ENCODE results near the gene SLC39A12.

Gene SLC39A12

GRCh38 chr10:17965649-17966235 is 14.0 kb downstream of the SLC39A12 start:
- no peak for DNase-seq

DNA sequence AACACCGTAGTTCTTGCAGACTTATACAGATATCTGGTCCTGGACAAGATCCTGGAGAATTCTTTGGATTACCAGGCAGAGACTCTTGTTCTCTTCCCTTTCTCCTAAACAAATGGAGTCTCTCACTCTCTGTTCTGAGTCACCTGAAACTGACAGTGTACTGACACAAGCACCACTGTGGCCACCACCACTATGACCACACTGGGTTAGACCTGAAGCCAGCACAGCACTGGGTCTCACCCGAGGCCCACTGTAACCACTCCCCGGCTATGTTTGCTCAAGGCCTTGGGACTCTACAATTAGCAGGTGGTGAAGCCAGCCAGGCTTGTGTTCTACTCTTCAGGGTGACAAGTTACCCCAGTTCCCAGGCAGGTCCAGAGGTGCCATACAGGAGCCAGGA is 22.8 kb downstream of the SLC39A12 start:
- no peak for DNase-seq

GRCh38 chr10:17980846-17981565 is 29.3 kb downstream of the SLC39A12 start:
- DNase-seq = no peak

DNA sequence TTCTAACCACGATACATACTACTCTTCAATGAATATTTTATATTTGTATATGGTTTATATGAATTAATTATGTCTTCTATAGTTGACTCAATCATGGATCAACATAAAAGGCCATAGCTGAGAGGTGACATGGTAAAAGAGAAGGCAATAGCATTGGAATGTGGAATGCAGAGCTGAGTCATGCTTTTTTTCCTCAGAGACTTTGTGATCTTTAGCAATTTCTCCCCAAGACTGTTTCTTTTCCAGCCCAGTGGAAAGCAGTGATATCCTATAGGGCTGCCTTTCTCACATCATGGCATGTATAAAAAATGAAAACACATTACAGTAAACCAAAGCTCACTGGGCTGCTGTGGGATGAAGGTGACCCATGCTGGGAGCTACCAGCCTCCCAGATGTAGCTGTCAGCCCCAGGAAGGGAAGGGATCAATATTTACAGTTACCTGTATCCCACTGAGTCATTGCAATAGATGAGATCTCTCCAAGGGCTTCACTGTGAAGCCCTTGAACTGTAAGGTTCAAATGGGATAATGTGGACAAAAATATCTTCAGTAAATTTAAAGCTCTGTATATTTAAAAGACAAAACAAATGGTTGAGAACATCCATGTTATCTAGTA is 30.2 kb downstream of the SLC39A12 start:
- DNase-seq = no peak

- no peak for DNase-seq
Observed at GRCh38 chr10:17984056-17984455, 32.3 kb downstream of the SLC39A12 start.

- no peak for DNase-seq
Observed at GRCh38 chr10:17984563-17984962, 32.8 kb downstream of the SLC39A12 start.

DNA sequence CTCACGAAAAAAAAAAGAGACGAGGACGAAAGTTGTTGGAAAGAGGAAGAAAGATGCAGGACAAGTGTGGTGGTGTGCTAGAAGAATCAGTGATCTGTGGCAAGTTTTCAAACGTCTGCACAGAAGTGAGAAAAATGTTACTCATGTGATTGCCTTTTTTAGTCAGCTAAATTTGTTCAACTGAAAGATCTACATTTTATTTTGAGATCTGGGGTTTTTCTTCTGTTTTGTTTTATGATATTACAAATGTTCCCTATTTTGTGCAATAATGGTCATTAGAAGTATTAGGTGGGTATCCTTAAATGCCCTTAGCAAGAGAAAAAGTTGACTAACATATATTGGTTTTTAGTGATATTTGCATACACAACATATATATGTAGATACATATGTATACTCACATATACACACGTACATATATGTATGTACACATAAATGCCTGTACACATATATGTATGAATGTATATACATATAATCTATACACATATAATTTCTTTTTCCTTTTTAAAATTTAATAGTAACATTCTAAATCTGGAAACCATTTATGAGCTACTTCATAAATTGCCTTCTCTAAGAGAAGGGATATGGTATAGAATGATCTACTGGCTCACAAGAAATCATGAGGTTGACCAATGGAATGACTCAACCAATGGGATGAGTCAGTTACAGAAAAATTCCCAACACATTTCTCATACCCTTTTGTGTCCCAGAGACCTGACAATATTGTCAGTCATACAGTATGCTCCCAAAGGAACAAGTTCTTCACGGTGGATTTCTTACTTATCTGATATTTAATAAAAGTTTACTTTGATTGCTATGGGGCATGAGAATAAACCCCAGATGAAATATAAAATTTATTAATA is 38.4 kb downstream of the SLC39A12 start:
- no peak for DNase-seq

GRCh38 chr10:17992266-17992665 is 40.5 kb downstream of the SLC39A12 start:
- DNase-seq = no peak

GRCh38 chr10:17993361-17993760 is 41.6 kb downstream of the SLC39A12 start:
- no peak for DNase-seq

DNA sequence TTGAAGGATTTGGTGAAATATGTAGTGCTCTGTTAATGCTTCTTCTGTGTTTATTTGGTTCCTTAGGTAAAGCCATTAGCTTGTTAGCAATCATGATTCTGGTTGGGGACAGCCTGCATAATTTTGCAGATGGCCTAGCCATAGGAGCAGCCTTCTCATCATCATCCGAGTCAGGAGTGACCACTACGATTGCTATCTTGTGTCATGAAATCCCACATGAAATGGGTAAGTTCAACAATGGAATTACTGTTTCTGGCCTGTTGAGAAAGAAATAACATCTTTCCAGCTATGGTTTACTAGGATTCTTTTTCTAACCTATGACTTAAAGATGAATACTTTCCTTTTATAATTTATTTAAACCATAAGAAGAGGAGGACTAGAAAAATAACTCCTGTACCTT is 48.9 kb downstream of the SLC39A12 start:
- DNase-seq = no peak

- DNase-seq = no peak
Observed at GRCh38 chr10:18005445-18005780, 53.7 kb downstream of the SLC39A12 start.

- no peak for DNase-seq
Observed at GRCh38 chr10:18005781-18006456, 54.2 kb downstream of the SLC39A12 start.

GRCh38 chr10:18008986-18009385 is 57.3 kb downstream of the SLC39A12 start:
- DNase-seq = no peak

DNA sequence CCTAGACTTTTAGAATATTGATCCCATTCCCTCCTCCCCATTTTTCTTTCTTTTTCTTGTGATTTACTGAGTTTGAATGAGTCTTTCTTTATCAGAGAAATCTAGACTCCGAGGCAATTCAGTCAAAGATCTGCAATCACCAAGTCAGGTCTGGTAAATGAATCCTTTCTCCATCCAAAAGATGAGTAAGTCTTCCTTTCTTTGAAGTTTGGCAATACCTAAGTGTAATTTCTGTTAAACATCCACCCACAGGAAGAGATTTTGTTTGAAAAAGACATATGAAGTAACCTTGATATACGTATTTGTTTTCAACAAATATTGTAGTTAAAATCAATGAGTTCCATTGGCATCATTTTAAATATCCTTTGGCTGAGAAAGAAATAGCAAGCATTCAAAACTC is 58.3 kb downstream of the SLC39A12 start:
- DNase-seq = no peak

GRCh38 chr10:18020523-18020922 is 68.8 kb downstream of the SLC39A12 start:
- no peak for DNase-seq

GRCh38 chr10:18021725-18022480 is 70.2 kb downstream of the SLC39A12 start:
- no peak for DNase-seq

- no peak for DNase-seq
Observed at GRCh38 chr10:18043148-18044006, 91.7 kb downstream of the SLC39A12 start.

DNA sequence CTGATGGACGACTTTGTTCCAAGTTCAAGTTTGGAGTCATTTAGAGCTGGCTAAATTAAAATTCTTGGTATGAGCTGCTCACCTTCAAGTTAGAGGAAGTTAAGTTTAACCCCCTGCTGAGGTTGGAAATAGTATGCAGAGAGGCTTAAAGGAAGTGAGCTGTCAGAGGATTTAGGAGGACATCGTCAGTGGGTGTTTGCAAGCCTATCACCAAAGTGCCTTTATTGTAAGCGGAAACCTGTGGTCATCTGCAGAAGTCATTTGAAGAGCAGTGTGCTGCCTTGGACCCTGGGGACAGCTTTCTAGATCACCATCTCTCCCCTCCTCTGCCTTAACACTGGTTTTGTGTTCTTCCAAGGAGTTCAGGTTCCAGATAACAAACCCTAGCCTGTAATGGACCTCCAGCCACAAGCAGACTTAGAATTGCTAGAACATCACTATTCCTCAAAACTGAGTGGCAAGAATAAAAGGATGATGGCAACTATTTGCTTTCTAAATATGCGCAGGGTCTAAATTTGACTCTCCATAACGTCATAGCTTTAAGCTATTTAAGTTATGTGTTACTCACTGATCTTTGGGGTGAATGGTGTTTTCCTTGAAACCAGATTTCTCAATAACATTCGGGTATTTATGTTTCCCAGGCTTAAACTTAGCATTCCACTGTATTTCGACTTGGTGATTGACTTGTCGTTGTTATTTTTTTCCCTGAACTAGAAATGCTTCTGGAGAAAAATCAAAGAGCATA is 93.4 kb downstream of the SLC39A12 start:
- no peak for DNase-seq

DNA sequence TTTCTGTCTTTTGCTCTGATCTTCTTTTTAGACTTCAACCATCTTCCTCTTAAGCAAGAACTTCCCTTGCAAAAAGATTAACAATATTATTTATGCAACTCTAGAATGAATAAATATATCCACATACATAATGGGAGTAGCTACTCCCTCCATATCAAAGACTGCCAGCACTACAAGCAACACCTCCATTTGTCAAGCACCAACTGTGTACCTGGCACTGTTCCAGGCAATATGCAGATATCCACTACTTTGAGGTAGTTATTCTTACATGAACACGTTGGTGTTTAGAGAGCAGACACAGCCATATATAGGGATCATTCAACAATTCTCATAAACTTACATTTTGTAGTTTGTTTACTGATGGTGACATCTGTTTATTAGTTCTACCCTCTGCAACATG is 104.9 kb downstream of the SLC39A12 start:
- DNase-seq = no peak

DNA sequence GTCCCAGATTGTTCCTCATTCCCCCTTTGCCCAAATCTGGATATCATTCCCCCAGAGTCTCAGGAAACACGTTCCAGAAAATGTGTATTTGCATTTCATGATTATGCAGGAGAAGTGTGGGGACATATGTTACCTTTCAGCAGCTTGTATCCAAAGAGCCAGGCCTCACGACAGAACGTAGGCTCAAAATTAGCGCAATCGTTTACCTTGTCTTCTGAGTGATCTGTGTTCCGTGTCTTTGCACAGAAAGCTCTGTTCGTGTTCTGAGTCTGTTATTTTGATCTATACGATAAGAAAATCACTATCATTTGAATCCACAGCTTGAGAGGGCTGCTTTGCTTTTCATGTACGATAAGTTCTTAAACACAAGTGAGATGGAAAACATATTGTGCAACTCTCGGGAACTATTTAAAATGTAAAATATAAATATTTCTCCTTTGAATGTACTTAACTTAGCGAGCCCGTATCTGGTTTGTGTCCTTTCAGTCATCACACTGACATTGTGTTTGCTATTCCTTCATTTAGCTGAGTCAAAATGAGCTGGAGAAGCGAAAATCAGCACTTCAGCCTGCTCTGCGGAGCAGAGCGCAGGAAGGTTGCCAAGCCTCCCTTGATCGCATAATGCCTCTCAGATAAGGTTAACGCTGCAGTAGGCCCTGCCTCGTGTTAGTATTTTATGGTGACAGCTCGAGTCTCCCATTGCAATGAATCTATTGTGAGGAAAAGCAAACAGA is 108.3 kb downstream of the SLC39A12 start:
- DNase-seq = no peak

Data from NCI-H69 (cell line).